ENCODE results near the gene EXD1.

EXD1 gene

DNA sequence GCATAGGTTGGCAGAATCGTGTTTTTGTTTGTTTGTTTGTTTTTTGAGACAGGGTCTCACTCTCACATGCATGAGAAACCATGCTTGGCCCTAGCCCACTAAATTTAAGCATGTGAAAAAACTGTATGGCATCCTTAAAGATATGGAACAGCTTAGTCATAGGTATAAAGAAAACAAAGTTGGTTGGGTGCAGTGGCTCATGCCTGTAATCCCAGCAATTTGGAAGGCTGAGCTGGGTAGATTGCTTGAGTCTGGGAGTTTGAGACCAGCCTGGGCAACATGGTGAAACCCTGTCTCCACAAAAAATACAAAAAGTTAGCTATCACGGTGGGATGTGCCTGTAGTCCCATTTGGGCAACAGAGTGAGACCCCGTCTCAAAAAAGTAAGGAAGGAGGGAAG is 25.2 kb downstream of the EXD1 start:
- in situ Hi-C loops (cut with HindIII; ENCODE audit: low sequenced_read_pairs), result no loop called here
- DNase-seq (ENCODE audit: low read depth, low spot score), result no peak
- no peak overlapping the region for H3K4me3 ChIP-seq (ENCODE audit: low read depth, low read length)
- TF ChIP-seq CTCF (IDR thresholded peaks at IDR 0.05; ENCODE audit: low read depth, low read length), result no peak

GRCh38 chr15:41203395-41203794 is 27.2 kb downstream of the EXD1 start:
- H3K4me3 ChIP-seq (ENCODE audit: low read depth, low read length), result no peak overlapping the region
- no peak for TF ChIP-seq CTCF (IDR thresholded peaks at IDR 0.05; ENCODE audit: low read depth, low read length)
- in situ Hi-C loops (cut with HindIII; ENCODE audit: low sequenced_read_pairs), result no loop called here
- no peak for DNase-seq (ENCODE audit: low read depth, low spot score)

- in situ Hi-C loops (cut with HindIII; ENCODE audit: low sequenced_read_pairs), result no loop called here
- no peak overlapping the region for H3K4me3 ChIP-seq (ENCODE audit: low read depth, low read length)
- no peak for DNase-seq (ENCODE audit: low read depth, low spot score)
- TF ChIP-seq CTCF (IDR thresholded peaks at IDR 0.05; ENCODE audit: low read depth, low read length), result no peak
Observed at GRCh38 chr15:41199470-41199869, 31.1 kb downstream of the EXD1 start.

DNA sequence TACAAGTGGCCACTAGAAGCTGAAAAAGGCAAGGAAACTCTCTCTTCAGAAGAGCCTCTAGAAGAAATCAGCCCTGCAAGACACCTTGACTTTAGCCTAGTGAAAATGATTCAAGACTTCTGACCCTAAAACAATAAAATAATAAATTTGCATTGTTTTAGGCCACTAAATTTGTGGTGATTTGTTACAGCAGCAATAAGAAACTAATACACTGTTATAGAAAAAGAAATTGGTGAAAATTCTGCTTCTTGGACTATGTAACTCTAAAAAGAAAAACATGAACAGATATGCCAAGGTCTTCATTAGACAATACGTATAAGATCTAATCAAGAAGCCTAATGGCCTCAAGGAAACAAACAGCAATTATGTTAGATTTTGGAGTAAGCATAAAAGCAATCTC is 36.1 kb downstream of the EXD1 start:
- H3K4me3 ChIP-seq (ENCODE audit: low read depth, low read length), result no peak overlapping the region
- in situ Hi-C loops (cut with HindIII; ENCODE audit: low sequenced_read_pairs), result no loop called here
- TF ChIP-seq CTCF (IDR thresholded peaks at IDR 0.05; ENCODE audit: low read depth, low read length), result no peak
- no peak for DNase-seq (ENCODE audit: low read depth, low spot score)

GRCh38 chr15:41183581-41183980 is 47.0 kb downstream of the EXD1 start:
- TF ChIP-seq CTCF (IDR thresholded peaks at IDR 0.05; ENCODE audit: low read depth, low read length), result no peak
- in situ Hi-C loops (cut with HindIII; ENCODE audit: low sequenced_read_pairs), result no loop called here
- H3K4me3 ChIP-seq (ENCODE audit: low read depth, low read length), result no peak overlapping the region
- DNase-seq (ENCODE audit: low read depth, low spot score), result peak; percentile 1

- TF ChIP-seq CTCF (IDR thresholded peaks at IDR 0.05; ENCODE audit: low read depth, low read length), result no peak
Observed at GRCh38 chr15:41182266-41182665, 48.3 kb downstream of the EXD1 start.

DNA sequence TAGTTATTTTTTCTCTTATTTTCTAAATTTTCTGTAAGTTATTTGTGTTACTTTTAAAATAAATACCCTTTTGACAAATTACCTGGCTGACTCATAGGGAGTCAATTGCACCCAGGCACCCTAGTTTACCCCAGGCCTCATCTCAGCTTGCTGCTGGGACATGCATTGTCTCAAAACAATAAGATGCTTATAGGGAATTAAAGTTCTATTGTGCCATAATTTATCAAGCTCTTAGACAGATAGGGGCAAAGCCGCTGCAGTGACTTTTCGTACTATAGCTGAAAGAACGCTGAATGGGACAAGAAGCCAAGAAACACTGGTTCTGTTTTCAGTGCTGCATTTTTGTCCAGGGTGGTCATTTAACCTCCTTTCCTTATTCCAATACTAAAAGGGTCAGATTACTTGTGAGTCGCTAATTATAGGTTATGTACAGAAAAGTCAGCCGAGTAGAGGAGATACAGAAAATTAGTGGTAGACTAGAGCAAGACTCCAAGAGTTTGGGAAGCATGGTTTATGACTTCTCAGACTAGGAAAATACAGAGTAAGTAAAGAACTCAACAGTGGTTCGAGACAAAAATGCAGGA is 50.3 kb downstream of the EXD1 start:
- no peak for TF ChIP-seq CTCF (IDR thresholded peaks at IDR 0.05; ENCODE audit: low read depth, low read length)
- peak; percentile 33 for DNase-seq (ENCODE audit: low read depth, low spot score)
- H3K4me3 ChIP-seq (ENCODE audit: low read depth, low read length), result no peak overlapping the region
- in situ Hi-C loops (cut with HindIII; ENCODE audit: low sequenced_read_pairs), result no loop called here

More at GRCh38 chr15:41182266-41182665, 48.3 kb downstream of the EXD1 start:
- DNase-seq (ENCODE audit: low read depth, low spot score), result no peak
- in situ Hi-C loops (cut with HindIII; ENCODE audit: low sequenced_read_pairs), result no loop called here
- no peak overlapping the region for H3K4me3 ChIP-seq (ENCODE audit: low read depth, low read length)

Data from astrocyte of the spinal cord (primary cell).